Activated CD8-positive, alpha-beta memory T cell treated with anti-CD3 and anti-CD28 coated beads for 24 hours (primary cell): ENCODE results near the gene PBRM1.

ENCODE experiments used
- DNase-seq: peaks from one replicate; pipeline ENCODE4 v3.0.0-alpha.2; 2020

The PBRM1 gene

DNA sequence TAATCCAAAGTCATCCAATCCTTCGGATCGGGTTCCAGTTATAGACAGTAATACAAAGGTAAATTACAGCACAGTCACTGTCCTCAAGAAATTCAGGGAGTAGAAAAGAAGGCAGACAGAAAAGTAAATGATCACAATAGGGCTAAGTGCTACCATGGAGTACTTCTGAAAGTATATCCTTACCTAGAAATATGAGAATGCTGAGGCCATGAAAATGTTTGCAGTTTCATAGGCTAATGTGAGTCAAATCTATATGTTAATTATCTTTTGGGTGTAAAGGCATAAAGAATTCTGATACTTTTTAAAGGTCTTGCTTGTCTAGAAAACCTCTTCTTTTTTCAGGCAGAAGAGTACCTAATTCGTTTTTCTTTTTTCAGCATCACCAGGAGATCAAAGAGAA lies 29.8 kb downstream of the PBRM1 start:
- DNase-seq: no peak

DNA sequence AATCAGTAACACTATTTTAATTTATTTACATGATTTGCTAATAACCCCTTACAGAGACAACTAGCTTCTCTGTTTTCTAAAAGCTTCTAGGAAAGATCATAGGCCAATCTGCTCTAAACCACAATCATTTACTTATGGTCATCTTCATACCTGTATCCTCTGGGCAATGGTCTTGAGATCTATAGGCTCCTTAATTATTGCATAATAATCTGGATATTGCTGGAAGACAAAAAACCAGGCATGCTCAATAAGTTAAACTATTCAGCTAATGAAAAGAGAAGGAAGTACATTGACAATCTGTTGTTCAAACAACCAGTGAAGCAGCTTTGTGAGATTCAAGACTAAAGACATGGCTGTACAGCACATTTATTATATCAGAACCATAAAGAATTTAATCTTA lies 34.1 kb downstream of the PBRM1 start:
- no peak for DNase-seq

DNA sequence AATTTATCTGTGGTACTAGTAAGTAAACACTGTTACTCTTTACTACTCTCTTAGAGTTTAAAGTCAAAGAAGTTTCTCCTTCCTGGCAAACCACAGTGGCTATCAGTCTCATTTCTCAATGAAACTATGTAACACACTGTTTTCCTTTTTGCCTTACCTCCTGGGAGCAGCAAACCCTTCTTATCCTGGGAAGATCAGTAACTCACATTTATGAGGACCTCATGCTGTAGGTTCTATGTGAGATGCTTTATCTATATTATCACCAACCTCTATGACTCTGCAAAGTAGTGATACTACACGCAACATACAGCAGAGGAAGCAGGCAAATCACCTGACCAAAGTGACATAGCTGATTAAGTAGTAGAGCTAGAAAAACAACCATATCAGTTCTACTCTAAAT lies 35.3 kb downstream of the PBRM1 start:
- DNase-seq: no peak

DNA sequence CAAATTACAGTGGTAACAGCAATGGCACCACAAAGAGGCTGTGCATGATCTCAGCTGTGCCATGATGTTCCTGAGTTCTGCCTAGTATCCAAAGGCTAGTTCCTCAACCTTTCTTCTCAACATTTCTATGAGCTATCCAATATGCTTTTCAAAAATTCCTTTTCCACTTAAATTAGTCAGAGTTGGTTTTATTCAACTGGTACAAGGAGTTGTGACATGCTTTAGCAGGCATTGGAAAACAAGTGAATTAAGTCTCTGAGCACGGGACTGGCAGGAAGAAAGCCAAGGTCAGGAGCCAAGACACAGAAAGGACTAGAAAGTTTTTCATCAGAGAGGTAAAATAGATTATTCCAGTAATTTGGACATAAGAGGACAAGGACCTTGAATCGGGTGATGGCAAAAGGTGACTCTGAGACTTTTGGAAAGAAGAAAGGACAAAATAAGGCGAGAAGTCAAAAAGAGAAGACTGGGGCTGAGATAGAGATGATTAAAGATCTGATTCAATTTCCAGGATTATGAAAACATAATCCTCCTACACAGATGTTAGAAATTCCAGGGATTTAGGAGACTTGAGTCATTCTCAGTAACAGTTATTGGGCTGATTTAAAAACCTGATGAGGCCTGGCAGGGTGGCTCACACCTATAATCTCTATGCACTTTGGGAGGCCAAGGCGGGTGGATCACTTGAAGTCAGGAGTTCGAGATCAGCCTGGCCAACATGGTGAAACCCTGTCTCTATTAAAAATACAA lies 36.1 kb downstream of the PBRM1 start:
- no peak for DNase-seq

DNA sequence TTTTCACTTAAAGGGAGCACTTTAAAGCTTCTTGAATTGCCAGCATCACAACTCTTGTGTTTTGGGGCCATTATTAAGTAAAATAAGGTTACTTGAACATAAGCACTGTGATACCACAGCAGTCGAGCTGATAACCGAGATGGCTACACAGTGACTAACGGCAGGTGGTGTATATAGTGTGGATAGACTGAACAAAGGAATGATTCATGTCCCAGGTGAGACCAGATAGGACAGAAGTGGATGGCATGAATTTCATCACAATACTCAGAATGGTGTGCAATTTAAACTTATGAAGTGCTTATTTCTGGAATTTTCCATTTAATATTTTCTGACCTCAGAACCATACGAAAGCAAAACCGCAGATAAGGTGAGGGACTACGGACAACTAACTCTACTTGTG lies 40.2 kb downstream of the PBRM1 start:
- DNase-seq: no peak

DNA sequence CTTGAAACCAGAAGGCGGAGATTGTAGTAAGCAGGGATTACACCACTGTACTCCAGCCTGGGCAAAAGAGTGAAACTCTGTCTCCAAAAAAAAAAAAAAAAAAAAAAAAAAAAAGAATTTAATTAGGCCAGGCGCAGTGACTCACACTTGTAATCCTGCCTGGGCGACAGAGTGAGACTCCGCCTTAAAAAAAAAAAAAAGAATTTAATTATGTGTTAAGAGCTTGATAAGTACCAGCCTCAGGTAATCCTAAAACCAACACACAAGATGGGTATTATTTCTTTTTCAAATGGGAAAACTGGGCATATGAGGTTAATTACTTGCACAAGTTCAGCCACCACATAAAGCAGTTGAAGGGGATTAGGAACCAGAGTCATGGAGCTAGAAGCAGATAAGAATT lies 49.0 kb downstream of the PBRM1 start:
- DNase-seq: no peak

DNA sequence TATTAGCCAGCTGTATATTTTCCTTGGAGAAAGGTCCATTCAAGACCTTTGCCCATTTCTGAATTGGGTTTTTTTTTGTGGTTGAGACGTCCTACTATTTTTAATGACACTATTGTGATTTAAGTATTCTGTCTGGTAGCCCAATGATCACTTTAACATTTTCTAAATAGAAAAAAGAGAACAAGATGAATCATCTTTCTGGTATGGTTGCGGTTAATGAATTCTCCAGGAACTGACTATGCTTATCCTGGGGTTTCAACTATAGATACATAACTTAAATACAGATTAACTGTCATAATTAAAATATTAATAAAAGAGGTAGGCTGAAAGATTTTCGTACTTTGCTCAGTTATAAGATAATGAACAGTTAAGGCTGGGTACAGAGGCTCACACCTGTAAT lies 51.9 kb downstream of the PBRM1 start:
- DNase-seq: no peak

DNA sequence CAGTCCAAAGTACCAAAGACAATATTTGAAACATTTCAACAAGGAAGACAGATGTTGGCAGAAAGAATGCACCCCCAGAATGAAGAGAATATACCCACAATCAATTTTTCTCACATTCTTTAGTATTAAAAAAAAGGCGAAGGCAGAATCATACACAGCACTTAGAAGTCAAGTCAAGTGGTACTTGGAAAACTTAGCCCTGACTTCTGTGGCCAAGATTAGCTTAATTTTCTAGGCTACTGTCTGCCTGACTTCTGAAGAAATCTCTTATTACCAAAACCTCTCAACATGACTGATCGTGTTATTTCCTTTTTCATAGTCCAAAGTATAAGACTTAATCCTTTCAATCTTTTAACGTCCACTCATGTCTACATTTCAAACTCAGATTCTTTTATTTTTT lies 60.7 kb downstream of the PBRM1 start:
- no peak for DNase-seq

DNA sequence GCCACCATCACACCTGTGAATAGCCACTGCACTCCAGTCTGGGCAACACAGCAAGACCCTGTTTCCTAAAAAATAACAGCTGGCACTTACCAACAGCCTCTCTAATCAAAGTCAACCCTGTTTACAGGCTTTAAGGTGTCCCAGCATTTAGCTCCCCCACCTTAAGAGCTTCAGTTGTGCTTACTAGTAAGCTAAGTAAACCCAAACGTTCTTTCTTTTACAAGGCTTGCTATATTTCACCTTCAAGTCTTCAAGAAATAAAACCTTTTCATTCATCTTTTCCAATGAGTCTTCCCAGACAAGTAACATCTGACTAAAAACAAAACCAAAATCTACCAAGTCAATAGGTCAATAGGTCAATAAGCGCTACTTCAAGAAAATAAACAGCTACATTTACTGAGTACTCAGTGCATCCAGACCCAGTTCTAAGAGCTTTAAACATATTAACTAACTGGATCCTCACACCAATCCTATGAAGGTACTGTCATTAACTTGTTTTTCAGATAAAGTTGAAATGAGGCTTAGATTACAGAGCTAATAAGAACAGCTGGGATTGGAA lies 62.4 kb downstream of the PBRM1 start:
- DNase-seq: no peak

DNA sequence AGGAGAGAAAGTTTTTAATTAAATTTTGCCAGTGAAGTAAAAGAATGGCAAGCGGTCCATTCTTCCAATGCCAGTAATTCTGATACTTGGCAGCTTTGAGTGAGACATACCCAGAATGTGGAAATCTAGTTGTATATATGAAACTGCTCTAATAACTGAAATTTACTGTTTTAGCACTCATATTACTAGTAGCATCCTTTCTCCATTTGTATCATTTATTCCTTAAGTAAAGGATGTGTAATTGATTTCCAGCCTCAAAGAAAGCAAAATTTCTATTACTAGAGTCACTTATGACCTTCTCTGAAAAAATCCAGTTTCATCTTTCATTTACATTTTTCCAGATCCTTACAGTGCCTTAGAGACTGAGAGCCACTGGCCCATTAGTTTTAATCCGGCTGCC lies 65.1 kb downstream of the PBRM1 start:
- DNase-seq: no peak

DNA sequence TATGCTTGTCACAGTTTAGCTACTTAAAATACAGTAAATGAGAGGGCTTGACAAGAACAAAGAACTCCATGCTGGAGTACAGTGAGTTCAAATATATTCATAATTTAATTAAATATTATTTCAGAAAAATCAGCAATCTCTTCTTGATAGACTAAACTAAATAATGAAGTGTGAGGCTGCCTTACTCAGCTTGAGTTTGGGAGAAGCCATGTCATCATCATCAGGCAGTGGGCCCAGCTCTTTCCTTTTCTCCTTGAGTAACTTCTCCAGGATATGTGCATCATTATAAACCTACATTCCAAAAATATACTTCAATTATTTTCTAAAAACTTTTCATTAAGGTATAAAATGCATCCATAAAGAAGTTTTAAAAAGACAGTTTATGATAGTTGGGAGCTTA lies 70.5 kb downstream of the PBRM1 start:
- DNase-seq: no peak

DNA sequence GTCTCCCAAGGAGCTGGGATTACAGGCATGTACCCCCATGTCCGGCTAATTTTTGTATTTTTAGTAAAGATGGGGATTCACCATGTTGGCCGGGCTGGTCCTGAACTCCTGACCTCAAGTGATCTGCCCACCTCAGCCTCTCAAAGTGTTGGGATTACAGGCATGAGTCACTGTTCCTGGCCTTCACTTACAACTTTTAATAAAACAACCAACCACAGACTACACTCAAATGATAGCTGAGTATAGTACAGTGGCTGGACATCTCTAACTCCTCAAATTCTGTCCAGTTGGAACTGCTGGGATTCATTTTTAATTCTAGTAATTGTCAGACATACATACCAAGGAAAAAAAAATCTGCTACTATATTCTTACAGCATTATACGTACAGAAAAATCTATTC lies 71.0 kb downstream of the PBRM1 start:
- DNase-seq: no peak

DNA sequence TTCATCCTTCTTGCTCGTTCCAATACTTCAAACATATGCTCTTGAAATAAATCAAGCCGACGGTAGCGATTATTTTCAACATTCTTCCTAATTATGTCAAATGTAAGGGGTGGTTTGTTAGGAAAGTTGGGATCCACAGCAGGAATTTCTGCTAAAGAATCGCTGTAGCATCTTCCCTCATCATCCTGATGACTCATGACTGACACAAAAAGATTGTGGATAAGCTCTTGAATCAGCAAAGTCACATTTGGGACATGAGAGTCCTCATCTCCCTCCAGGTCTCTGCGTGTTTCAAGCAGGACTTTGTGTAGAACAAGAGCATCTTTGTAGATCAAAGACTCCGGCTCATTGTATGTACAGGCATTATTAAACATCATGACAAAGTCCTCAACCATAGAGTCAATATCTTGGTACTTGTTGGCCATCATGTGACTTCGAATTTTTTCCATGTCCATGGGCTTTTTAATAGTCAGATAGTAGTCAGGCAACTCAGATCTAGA lies 76.3 kb downstream of the PBRM1 start:
- no peak for DNase-seq

DNA sequence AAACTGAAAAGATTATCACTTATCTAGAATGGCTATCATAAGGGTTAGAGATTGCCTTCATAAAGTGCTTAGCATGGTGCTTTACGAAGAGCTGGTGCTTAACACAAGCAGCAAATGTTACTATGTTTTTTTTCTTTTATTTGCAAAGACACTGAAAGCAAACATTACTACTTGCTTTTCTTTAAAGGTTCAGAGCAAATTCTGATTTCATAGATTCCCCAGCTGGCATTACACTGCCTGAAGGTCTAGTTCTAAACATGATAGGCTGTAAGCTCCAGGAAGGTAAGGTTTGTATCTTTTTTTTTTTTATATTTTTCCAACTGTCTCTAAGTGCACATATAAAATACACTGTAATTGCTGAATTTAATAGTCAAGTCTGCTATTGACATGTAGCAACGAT lies 77.4 kb downstream of the PBRM1 start:
- no peak for DNase-seq

DNA sequence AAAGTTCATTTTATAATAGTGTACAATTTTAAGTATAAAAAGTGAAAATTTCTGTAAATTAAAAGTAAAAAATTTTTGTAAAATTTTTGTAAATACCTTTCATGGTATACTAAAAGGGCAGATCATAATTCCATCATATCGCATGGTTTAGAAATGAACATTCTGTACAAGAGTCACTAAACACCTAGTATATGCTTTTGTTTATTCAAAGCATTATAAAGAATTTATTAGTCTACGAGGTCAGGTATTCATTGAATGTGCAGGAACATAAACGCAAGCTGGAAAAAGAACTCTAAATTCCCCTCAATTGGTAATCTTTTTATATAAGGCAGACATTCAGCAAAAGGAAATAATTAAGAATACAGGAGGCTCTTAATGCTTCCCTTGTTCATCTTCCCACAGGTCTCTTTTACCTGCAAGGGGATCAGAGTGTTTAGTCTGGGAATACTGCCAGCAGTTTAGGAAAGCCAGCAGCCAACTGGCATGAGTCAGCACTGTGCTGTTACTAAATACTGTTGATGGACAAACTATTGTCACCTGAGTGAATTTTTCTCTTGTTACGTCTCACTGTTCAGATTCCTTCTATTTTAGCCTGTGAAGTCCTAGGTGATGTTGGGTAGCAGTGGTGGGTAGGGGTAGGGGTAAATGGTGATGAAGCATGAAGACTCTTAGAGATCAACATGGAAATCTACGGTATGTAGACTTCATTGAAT lies 79.2 kb downstream of the PBRM1 start:
- DNase-seq: no peak

DNA sequence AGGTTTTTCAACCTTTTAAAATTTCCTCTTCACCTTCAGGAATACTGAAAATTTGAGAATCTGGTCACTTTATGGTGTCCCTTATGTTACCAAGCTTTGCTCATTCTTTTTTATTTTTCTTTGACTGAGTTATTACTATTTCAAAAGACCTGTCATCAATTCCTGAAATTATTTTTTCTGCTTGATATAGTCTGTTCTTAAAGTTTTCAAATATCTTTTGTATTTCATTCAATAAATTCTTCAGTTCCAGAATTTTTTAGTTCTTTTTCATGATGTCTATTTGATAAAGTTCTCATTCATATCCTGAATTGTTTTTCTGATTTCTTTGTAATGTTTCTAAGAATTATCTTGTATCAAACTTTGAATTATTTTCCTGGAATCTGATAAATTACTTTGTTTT lies 85.5 kb downstream of the PBRM1 start:
- DNase-seq: no peak

DNA sequence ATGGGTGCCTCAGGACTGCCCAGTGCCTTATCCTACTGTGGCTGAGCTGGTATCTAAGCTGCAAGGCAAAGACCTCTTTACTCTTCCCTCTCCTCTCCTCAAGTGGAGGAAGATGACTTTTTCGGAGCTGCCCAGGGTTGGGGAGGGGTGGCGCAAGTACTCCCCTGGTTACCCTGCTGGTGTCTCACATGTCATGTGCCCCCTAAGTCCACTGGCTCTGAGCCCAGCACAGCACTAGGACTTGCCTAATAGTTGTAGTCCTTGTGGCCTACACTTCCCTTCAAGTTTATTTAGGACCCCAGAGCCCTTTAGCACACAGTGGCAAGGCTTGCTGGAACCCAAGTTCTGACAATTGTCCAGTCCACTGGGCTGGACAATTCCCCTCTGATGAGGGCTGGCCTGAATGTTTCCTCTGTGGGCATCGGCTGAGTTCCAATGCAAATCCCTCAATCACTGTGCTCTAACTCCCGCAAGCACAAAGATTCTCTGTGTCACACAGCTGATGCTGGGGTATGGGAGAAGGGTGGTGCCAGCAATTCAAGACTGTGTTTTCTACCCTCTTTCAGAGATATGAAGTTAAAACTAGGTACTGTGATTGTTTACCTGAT lies 89.0 kb downstream of the PBRM1 start:
- no peak for DNase-seq

DNA sequence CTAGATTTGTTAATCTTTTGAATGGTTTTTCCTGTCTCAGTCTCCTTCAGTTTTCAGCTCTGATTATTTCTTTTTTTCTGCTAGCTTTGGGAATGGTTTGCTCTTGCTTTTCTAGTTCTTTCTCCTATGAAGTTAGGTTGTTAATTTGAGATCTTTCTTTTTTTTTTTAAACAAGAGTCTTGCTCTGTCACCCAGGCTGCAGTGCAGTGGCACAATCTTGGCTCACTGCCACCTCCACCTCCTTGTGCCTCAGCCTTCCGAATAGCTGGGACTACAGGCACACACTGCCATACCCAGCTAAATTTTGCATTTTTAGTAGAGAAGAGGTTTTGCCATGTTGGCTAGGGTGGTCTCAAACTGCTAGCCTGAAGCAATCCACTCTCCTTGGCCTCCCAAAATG lies 92.6 kb downstream of the PBRM1 start:
- no peak for DNase-seq

DNA sequence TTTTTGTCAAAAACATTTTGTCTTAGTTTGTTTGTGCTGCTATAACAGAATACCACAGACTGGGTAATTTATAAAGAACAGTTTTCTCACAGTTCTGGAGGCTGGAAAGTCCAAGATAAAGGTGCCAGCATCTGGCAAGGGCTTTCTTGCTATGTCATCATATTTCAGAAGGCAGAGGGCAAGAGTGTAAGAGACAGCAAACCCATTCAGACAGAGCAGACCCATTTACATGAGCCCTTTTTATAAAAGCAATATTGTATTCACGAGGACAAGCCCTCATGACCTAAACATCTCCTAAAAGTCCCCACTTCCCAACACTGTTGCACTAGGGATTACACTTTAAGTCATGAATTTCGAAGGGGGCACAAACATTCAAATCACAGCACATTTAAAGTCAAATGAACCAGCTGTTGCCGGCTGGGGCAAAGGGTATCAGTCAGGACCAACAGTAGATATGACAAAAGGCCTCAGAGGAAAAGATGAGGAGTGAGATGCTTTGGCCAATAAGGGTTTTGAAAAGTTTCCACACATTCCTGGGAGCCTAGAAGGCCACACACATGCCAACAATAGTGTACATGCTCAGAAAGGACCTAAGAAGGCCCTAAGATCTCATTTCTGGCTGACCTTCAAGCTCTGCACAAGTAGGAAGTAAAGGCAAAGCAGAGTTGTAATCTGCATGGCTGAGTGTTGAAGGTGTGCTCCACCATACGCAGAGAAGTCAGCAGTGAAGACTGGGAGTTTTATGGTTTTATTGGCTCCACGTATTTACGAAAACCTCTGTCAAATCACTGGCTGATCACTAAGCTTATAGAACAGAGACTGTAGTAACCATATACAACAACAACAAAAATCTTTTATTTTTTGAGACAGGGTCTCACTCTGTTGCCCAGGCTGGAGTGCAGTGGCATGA lies 111.4 kb downstream of the PBRM1 start:
- DNase-seq: no peak

DNA sequence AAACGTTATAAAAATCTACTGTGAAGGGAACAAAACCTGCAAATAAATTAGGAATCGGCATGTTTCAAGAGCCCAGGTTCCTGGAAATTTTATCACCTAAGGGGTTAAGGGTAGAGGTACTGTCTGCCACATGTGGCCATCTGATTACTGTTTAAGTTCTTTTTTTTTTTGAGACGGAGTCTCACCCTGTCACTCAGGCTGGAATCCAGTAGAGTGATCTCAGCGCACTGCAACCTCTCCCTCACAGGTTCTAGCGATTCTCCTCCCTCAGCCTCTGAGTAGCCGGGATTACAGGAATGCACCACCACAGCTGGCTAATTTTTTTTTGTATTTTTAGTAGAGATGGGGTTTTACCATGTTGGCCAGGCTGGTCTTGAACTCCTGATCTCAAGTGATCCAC lies 113.5 kb downstream of the PBRM1 start:
- DNase-seq: no peak

DNA sequence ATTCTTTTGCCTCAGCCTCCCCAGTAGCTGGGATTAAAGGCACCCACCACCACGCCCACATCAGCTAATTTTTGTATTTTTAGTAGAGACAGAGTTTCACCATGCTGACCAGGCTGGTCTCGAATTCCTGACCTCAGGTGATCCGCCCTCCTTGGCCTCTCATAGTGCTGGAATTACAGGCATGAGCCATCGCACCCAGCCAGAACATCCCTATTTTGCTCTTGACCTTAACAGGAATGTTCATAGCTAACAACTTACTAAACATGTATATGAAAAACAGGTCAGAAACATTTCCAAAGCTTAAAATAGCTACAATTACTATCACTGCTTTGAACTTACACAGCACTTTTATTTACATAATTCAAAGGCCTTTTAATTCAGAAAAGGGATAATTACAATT lies 115.6 kb downstream of the PBRM1 start:
- DNase-seq: no peak

DNA sequence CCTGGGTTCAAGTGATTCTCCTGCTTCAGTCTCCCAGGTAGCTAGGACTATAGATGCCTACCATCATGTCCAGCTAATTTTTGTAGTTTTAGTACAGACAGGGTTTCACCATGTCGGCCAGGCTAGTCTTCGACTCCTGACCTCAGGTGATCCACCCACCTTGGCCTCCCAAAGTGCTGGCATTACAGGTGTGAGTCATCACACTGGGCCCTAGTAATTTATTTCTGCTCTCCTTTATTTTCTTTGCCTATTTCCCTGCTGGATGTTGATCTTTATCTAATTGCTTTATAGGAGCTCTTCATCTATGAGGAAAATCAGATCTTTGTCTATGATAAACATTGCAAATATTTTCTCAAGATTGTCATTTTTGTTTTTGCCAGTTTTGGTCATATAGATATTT lies 117.6 kb downstream of the PBRM1 start:
- no peak for DNase-seq

DNA sequence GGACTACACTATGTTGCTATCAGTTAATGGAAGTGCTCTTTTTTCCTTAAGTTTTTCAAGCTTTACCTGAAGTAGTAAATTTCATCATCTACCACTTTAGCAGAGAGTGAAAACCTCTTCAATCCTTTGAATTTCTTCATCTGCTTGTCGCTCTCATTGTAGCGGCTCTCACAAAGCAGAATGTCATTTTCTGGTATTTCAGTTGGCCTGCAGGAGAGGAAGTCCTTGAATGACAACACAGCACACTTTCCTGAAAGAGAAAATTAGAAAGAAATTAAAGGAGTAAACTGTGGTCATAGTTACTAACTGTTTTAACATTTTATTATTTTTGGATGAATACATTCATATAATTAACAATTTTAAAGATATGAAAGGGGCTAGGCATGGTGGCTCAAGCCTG lies 121.7 kb downstream of the PBRM1 start:
- no peak for DNase-seq
